Mucosa of rectum (tissue), 2 donors: ENCODE measurements around the gene SNX14.

Experiments used
- H3K27ac ChIP-seq, 2 donors: one replicate each; pipeline ENCODE4 v1.7.0; 2013; ENCODE audit warnings: inconsistent platforms in 2 of 2, low read depth in 2 of 2, low read length in 2 of 2
- H3K27me3 ChIP-seq, 2 donors: one replicate each; pipeline ENCODE4 v1.7.0; 2013; ENCODE audit warnings: low read length in 2 of 2; ENCODE audit not compliant: control insufficient read depth in 2 of 2, insufficient read depth in 2 of 2
- H3K36me3 ChIP-seq, 2 donors: one replicate each; pipeline ENCODE4 v1.7.0; 2013; ENCODE audit warnings: low read length in 2 of 2; ENCODE audit not compliant: control insufficient read depth in 2 of 2, insufficient read depth in 2 of 2
- H3K4me1 ChIP-seq, 2 donors: one replicate each; pipeline ENCODE4 v1.7.0; 2013; ENCODE audit warnings: low read length in 2 of 2, mild to moderate bottlenecking in 1 of 2; ENCODE audit not compliant: control insufficient read depth in 2 of 2, insufficient read depth in 2 of 2
- H3K4me3 ChIP-seq, 2 donors: one replicate each; pipeline ENCODE4 v1.7.0; 2013; ENCODE audit warnings: low read length in 2 of 2
- H3K9ac ChIP-seq, 2 donors: one replicate each; pipeline ENCODE4 v1.7.0; 2013; ENCODE audit warnings: low read length in 2 of 2, low read depth in 1 of 2, mild to moderate bottlenecking in 1 of 2
- H3K9me3 ChIP-seq, 2 donors: one replicate each; pipeline ENCODE4 v1.7.0; 2013; ENCODE audit warnings: low read length in 2 of 2; ENCODE audit not compliant: control insufficient read depth in 2 of 2
- donor health status: healthy.
- donor health status: Normal muscosa, but diverticular disease.

Gene SNX14

GRCh38 chr6:85628353-85628752, 34.7 kb upstream of the SNX14 start:
- H3K9ac ChIP-seq: no peak overlapping the region
- H3K27ac ChIP-seq: no peak overlapping the region
- H3K9me3 ChIP-seq: no peaks in the 10 kb centered on the region
- no peaks in the 10 kb centered on the region for H3K4me1 ChIP-seq
- H3K4me3 ChIP-seq: no peak overlapping the region
- no peaks in the 10 kb centered on the region for H3K27me3 ChIP-seq
- H3K36me3 ChIP-seq: peaks cover 52 to 67% of the 10 kb centered on the region in 2 donors

- Histone ChIP-seq H3K27me3 (no peaks in the 10 kb centered on the region), H3K9me3 (no peaks in the 10 kb centered on the region), H3K9ac (no peak overlapping the region), H3K36me3 (peaks cover 67 to 86% of the 10 kb centered on the region in 2 donors), H3K27ac (no peak overlapping the region), H3K4me3 (no peak overlapping the region), H3K4me1 (no peaks in the 10 kb centered on the region)
These were observed 26.6 kb upstream of the SNX14 start for GRCh38 chr6:85620308-85620707.

GRCh38 chr6:85614780-85615179, 21.1 kb upstream of the SNX14 start:
- no peaks in the 10 kb centered on the region for H3K4me1 ChIP-seq
- no peaks in the 10 kb centered on the region for H3K27me3 ChIP-seq
- peaks cover 62 to 76% of the 10 kb centered on the region in 2 donors for H3K36me3 ChIP-seq
- no peak overlapping the region for H3K4me3 ChIP-seq
- H3K9me3 ChIP-seq: no peaks in the 10 kb centered on the region
- H3K9ac ChIP-seq: no peak overlapping the region
- H3K27ac ChIP-seq: no peak overlapping the region

- Histone ChIP-seq H3K9me3 (no peaks in the 10 kb centered on the region), H3K9ac (no peak overlapping the region), H3K27me3 (no peaks in the 10 kb centered on the region), H3K27ac (no peak overlapping the region), H3K4me3 (no peak overlapping the region), H3K4me1 (no peaks in the 10 kb centered on the region), H3K36me3 (peaks cover 57 to 58% of the 10 kb centered on the region in 2 donors)
These were observed 19.2 kb upstream of the SNX14 start for GRCh38 chr6:85612690-85613474.

- Histone ChIP-seq H3K4me1 (no peaks in the 10 kb centered on the region), H3K9me3 (no peaks in the 10 kb centered on the region), H3K9ac (no peak overlapping the region), H3K27me3 (no peaks in the 10 kb centered on the region), H3K36me3 (peaks cover 40 to 46% of the 10 kb centered on the region in 2 donors), H3K4me3 (no peak overlapping the region), H3K27ac (no peak overlapping the region)
These were observed 16.7 kb upstream of the SNX14 start for GRCh38 chr6:85610182-85610895.

- no peaks in the 10 kb centered on the region for H3K27me3 ChIP-seq
- no peak overlapping the region for H3K27ac ChIP-seq
- H3K9ac ChIP-seq: no peak overlapping the region
- H3K4me1 ChIP-seq: no peaks in the 10 kb centered on the region
- H3K4me3 ChIP-seq: no peak overlapping the region
- peaks cover 0 to 7% of the 10 kb centered on the region in 2 donors for H3K36me3 ChIP-seq
- no peaks in the 10 kb centered on the region for H3K9me3 ChIP-seq
These were observed 8.4 kb upstream of the SNX14 start for GRCh38 chr6:85602100-85602499.

- Histone ChIP-seq H3K4me3 (no peak overlapping the region), H3K27me3 (no peaks in the 10 kb centered on the region), H3K9me3 (no peaks in the 10 kb centered on the region), H3K4me1 (no peaks in the 10 kb centered on the region), H3K27ac (no peak overlapping the region), H3K36me3 (no peaks in the 10 kb centered on the region), H3K9ac (no peak overlapping the region)
These were observed 7.2 kb upstream of the SNX14 start for GRCh38 chr6:85600713-85601313.

- Histone ChIP-seq H3K4me3 (peak overlapping the region; percentile 97 to 98), H3K4me1 (peaks cover 4 to 16% of the 10 kb centered on the region in 2 donors), H3K9me3 (no peaks in the 10 kb centered on the region), H3K27me3 (no peaks in the 10 kb centered on the region), H3K27ac (peak overlapping the region; percentile 99), H3K9ac (peak overlapping the region; percentile 94 to 98), H3K36me3 (no peaks in the 10 kb centered on the region)
These were observed 706 bp upstream of the SNX14 start for GRCh38 chr6:85594197-85594930.

GRCh38 chr6:85592033-85592432, 1.6 kb downstream of the SNX14 start:
- no peaks in the 10 kb centered on the region for H3K27me3 ChIP-seq
- H3K9ac ChIP-seq: no peak overlapping the region
- H3K36me3 ChIP-seq: no peaks in the 10 kb centered on the region
- no peaks in the 10 kb centered on the region for H3K9me3 ChIP-seq
- no peak overlapping the region for H3K27ac ChIP-seq
- H3K4me1 ChIP-seq: peaks cover 4 to 16% of the 10 kb centered on the region in 2 donors
- H3K4me3 ChIP-seq: peak overlapping the region; percentile 22 to 97
